ENCODE measurements around the gene ADNP. TPM values are rescaled to one million over a fixed set of nuclear protein-coding genes. Genes with fewer than 3 reads are reported as not detected.
A peak's percentile ranks its signal among the peaks of the same experiment; 100 is the strongest.

Gene ADNP
- total RNA-seq, 1 donor from 2014 or later = 58.3 TPM

- no peak overlapping the region for H3K27ac ChIP-seq
- no peak for ATAC-seq
- no peaks in the 10 kb centered on the region for H3K9me3 ChIP-seq
- H3K4me1 ChIP-seq = peaks cover 16% of the 10 kb centered on the region
- intact Hi-C loops (cut with DNase I) = no loop called here
- no peaks in the 10 kb centered on the region for H3K36me3 ChIP-seq
- TF ChIP-seq, protein P1, sequence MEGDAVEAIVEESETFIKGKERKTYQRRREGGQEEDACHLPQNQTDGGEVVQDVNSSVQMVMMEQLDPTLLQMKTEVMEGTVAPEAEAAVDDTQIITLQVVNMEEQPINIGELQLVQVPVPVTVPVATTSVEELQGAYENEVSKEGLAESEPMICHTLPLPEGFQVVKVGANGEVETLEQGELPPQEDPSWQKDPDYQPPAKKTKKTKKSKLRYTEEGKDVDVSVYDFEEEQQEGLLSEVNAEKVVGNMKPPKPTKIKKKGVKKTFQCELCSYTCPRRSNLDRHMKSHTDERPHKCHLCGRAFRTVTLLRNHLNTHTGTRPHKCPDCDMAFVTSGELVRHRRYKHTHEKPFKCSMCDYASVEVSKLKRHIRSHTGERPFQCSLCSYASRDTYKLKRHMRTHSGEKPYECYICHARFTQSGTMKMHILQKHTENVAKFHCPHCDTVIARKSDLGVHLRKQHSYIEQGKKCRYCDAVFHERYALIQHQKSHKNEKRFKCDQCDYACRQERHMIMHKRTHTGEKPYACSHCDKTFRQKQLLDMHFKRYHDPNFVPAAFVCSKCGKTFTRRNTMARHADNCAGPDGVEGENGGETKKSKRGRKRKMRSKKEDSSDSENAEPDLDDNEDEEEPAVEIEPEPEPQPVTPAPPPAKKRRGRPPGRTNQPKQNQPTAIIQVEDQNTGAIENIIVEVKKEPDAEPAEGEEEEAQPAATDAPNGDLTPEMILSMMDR (IDR thresholded peaks at IDR 0.05) = no peak
- DNase-seq = no peak
- peaks cover 5% of the 10 kb centered on the region for H3K27me3 ChIP-seq (ENCODE audit: low read depth)
- no peak overlapping the region for H3K4me3 ChIP-seq
Measured at GRCh38 chr20:50850721-50851286, 80.4 kb downstream of the ADNP start.

DNA sequence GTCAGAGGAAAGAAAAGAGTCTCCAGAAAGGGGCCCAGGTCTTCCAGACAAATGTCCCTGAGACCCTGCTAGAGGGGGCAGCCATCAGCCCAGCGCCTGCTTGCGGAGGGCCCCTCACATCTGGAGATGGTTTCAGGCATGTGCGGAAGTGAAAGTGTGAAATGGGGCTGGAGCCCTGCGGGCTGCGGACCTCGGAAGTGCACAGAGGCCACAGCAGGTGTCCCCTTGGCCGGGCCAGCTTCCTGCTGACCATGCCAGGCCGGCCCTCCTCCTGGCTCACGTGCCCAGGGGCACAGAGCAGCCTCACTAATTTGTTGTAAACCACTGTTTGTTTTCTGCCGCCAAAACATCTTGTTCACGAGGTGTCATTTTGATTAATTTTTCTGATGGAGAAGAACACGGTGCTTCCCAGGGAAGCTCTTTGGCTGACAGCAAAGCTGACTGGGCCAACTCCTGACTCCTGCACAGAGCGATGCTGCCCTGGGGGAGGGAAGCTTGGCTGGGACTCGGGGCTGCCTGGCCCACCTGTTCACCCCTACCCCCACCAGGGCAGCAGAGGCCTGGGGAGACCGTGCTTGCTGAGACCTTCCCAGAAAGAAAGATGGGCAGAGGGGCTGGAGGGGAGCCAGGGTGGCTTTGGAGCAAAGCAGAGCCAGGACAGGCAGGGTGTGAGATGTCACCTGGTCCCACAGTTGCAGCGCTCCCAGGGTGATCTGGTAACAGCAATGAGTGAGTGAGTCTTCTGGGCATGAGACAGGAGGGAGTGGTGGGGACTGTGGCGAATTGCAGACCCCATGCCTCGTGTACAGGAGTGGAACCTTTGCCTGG lies 82.2 kb downstream of the ADNP start:
- no peak for DNase-seq
- intact Hi-C loops (cut with DNase I) = no loop called here

DNA sequence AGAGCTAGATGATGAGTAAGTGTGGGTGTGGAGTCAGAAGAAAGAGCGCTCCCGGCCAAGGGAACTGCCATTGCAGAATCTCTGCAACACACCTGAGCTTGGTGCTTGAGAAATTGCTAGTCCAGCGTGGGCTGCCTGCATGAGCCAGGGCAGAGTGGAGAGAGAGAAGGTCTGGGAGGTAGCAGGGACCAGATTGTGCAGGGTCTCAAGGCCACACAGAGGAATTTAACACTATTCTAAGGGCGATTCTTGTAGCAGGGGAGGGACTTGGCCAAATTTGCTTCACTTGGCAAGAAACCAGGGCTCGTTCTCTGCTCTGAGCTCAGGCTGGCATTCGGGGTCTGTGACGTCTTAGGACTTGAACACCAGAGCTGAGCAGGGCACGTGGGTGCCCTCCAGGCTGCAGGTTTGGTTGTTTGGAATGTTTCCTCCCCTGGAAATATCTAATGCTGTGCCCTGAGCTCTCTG lies 82.9 kb downstream of the ADNP start:
- Histone ChIP-seq H3K27ac (peak overlapping the region; percentile 37), H3K4me1 (peaks cover 16% of the 10 kb centered on the region), H3K36me3 (no peaks in the 10 kb centered on the region), H3K9me3 (no peaks in the 10 kb centered on the region), H3K4me3 (no peak overlapping the region), H3K27me3 (ENCODE audit: low read depth) (peaks cover 5% of the 10 kb centered on the region)
- ATAC-seq (peak; percentile 75 to 83), DNase-seq (no peak)
- TF ChIP-seq, protein P1 (IDR thresholded peaks at IDR 0.05) = no peak
- intact Hi-C loops (cut with DNase I) = no loop called here

More for the DNA sequence above, 82.2 kb downstream of the ADNP start:
- Histone ChIP-seq H3K4me3 (no peak overlapping the region), H3K4me1 (peaks cover 16% of the 10 kb centered on the region), H3K9me3 (no peaks in the 10 kb centered on the region), H3K36me3 (no peaks in the 10 kb centered on the region), H3K27me3 (ENCODE audit: low read depth) (peaks cover 5% of the 10 kb centered on the region), H3K27ac (peak overlapping the region; percentile 37)
- ATAC-seq = peak; percentile 70 to 80
- TF ChIP-seq, protein P1 (IDR thresholded peaks at IDR 0.05) = no peak

- H3K36me3 ChIP-seq = no peaks in the 10 kb centered on the region
- ATAC-seq (no peak), DNase-seq (no peak)
- intact Hi-C loops (cut with DNase I) = no loop called here
- H3K27me3 ChIP-seq (ENCODE audit: low read depth) = no peaks in the 10 kb centered on the region
- no peak overlapping the region for H3K4me3 ChIP-seq
- no peak overlapping the region for H3K27ac ChIP-seq
- peaks cover 16% of the 10 kb centered on the region for H3K4me1 ChIP-seq
- TF ChIP-seq, protein P1 (IDR thresholded peaks at IDR 0.05) = no peak
- no peaks in the 10 kb centered on the region for H3K9me3 ChIP-seq
Measured at GRCh38 chr20:50845566-50846215, 85.5 kb downstream of the ADNP start.

DNA sequence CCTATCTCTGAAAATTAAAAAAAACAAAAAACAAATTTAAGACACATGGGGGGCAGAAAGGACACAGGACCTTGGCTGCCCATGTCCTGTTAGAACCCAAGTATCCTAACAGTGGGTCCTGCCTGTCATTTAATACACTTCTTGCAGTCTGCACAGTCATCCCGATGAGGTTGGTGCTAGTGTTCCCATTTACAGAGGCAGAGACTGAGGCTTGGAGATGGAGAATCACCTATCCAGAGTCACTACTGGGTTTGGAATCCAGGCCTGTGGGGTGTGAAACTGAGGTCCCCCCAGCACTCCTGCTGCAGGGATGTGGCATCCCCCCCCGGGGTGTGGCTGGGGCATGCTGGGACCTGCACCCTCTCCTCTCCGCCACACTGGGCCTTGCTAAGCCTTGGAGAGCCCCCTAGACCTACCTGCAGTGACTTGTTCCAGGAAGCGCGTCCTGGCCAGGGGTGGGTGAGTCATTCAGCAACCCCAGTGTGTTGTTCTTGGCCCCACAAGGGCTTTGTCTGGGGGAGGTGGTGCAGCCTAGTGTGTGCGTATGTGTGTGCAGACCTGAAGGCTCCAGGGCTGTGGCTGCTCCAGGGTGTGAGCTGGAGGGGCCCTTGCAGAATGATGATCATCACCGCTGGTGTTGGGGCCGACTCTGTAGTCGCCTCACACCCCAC lies 86.7 kb downstream of the ADNP start:
- H3K9me3 ChIP-seq = no peaks in the 10 kb centered on the region
- DNase-seq (no peak), ATAC-seq (peak in 1 of 2 donors; percentile 49)
- no peak overlapping the region for H3K27ac ChIP-seq
- TF ChIP-seq, protein P1 (IDR thresholded peaks at IDR 0.05) = no peak
- H3K27me3 ChIP-seq (ENCODE audit: low read depth) = no peaks in the 10 kb centered on the region
- intact Hi-C loops (cut with DNase I) = no loop called here
- H3K4me1 ChIP-seq = peaks cover 16% of the 10 kb centered on the region
- no peak overlapping the region for H3K4me3 ChIP-seq
- no peaks in the 10 kb centered on the region for H3K36me3 ChIP-seq
